Lower leg skin (tissue), 4 donors: Measurements from ENCODE around the gene ARHGDIA. TPM values are rescaled to one million over a fixed set of nuclear protein-coding genes. Genes with fewer than 3 reads are reported as not detected.
A peak's percentile ranks its signal among the peaks of the same experiment; 100 is the strongest.

Experiments used
- DNase-seq, 2 donors: peaks; one replicate each; pipeline ENCODE4 v3.0.0-alpha.2; 2019; ENCODE audit warnings: low spot score in 2 of 2
- H3K4me3 ChIP-seq: fragments of 200-600 bp; sonication (generic); 2 replicates; pipeline ENCODE4 v1.5.1; 2017; ENCODE audit warnings: mild to moderate bottlenecking, low read depth; ENCODE audit not compliant: poor library complexity, severe bottlenecking
- CTCF ChIP-seq, 3 donors: fragments of 450-650 bp; IDR thresholded peaks; one replicate each; pipeline ENCODE4 v1.5.1; 2016; ENCODE audit warnings: antibody characterized with exemption in 3 of 3, mild to moderate bottlenecking in 3 of 3, moderate library complexity in 2 of 3
- POLR2A ChIP-seq, 2 donors: fragments of 450-650 bp; IDR thresholded peaks; one replicate each; pipeline ENCODE4 v1.6.1; 2016 to 2017; ENCODE audit warnings: antibody characterized with exemption in 2 of 2, mild to moderate bottlenecking in 1 of 2, moderate library complexity in 1 of 2
- whole genome bisulfite sequencing, 2 donors: methylation state at CpG; one replicate each; pipeline ENCODE4 v1.1.5; 2018; 5-methylcytosine and 5-hydroxymethylcytosine counted together
- intact Hi-C: fragments of 100-400 bp; cut with DNase I; formaldehyde crosslinking; loops from one replicate; pipeline ENCODE4 v1.15.0; 2023; ENCODE audit warnings: low total_unique reads
- total RNA-seq, 4 donors: library from RNA; depleted of rRNA; stranded (reverse); fragments of >200 nt; gene quantifications; one replicate each; pipeline ENCODE4 v1.1.0, GENCODE V29; 2016

Gene ARHGDIA
- total RNA-seq, 4 donors from 2014 or later = 144 to 280 (median 201) TPM

- 73 to 74% methylated on average over 9 to 26 of the region's 28 CpGs for WGBS, 2 donors
- intact Hi-C loops = no loop called here
- H3K4me3 ChIP-seq = no peak overlapping the region
- TF ChIP-seq POLR2A (IDR thresholded peaks at IDR 0.05) = no peak
- no peak for TF ChIP-seq CTCF (IDR thresholded peaks at IDR 0.05)
- no peak for DNase-seq
Measured at GRCh38 chr17:81867991-81868673, 3.0 kb downstream of the ARHGDIA start.

GRCh38 chr17:81867170-81867990 lies 3.8 kb downstream of the ARHGDIA start:
- DNase-seq = no peak
- H3K4me3 ChIP-seq = no peak overlapping the region
- no peak for TF ChIP-seq POLR2A (IDR thresholded peaks at IDR 0.05)
- TF ChIP-seq CTCF (IDR thresholded peaks at IDR 0.05) = no peak
- intact Hi-C loops = no loop called here
- 38 to 44% methylated on average over 17 to 18 of the region's 23 CpGs for WGBS, 2 donors

- no peak overlapping the region for H3K4me3 ChIP-seq
- 68 to 77% methylated on average over 9 to 18 of the region's 18 CpGs for WGBS, 2 donors
- no peak for DNase-seq
- intact Hi-C loops = no loop called here
- no peak for TF ChIP-seq CTCF (IDR thresholded peaks at IDR 0.05)
- no peak for TF ChIP-seq POLR2A (IDR thresholded peaks at IDR 0.05)
Measured at GRCh38 chr17:81866440-81867169, 4.5 kb downstream of the ARHGDIA start.

- no peak overlapping the region for H3K4me3 ChIP-seq
- DNase-seq = peak in 1 of 2 donors; percentile 87
- intact Hi-C loops = no loop called here
- no peak for TF ChIP-seq CTCF (IDR thresholded peaks at IDR 0.05)
- TF ChIP-seq POLR2A (IDR thresholded peaks at IDR 0.05) = no peak
- 67 to 70% methylated on average over 18 of the region's 18 CpGs for WGBS, 2 donors
Measured at GRCh38 chr17:81865733-81866439, 5.3 kb downstream of the ARHGDIA start.

- intact Hi-C loops = no loop called here
- DNase-seq = no peak
- no peak overlapping the region for H3K4me3 ChIP-seq
- TF ChIP-seq CTCF (IDR thresholded peaks at IDR 0.05) (no peak), POLR2A (IDR thresholded peaks at IDR 0.05) (no peak)
- WGBS, 2 donors = 93 to 95% methylated on average over 8 of the region's 8 CpGs
Measured at GRCh38 chr17:81865358-81865732, 5.8 kb downstream of the ARHGDIA start.
